ENCODE results near the gene RGS16. TPM values are rescaled to one million over a fixed set of nuclear protein-coding genes. Genes with fewer than 3 reads are reported as not detected.

Gene RGS16
- total RNA-seq, 1 donor from 2014 or later, result 1.6 TPM

- peak; percentile 66 for FAIRE-seq
Measured at GRCh38 chr1:182587093-182587492, 17.1 kb downstream of the RGS16 start.

GRCh38 chr1:182586380-182586779, 17.8 kb downstream of the RGS16 start:
- DNase-seq (ENCODE audit: low spot score in 2 of 2) (no peak), FAIRE-seq (no peak)

More at GRCh38 chr1:182587093-182587492, 17.1 kb downstream of the RGS16 start:
- no peak for DNase-seq (ENCODE audit: low spot score in 2 of 2)

GRCh38 chr1:182584746-182585145, 19.4 kb downstream of the RGS16 start:
- DNase-seq (ENCODE audit: low spot score in 2 of 2), result no peak
- FAIRE-seq, result no peak

GRCh38 chr1:182580736-182581135, 23.5 kb downstream of the RGS16 start:
- FAIRE-seq (no peak), DNase-seq (ENCODE audit: low spot score in 2 of 2) (no peak)

- DNase-seq (ENCODE audit: low spot score in 2 of 2) (no peak), FAIRE-seq (no peak)
Measured at GRCh38 chr1:182575540-182576149, 28.5 kb downstream of the RGS16 start.

- DNase-seq (ENCODE audit: low spot score in 2 of 2), result no peak
- no peak for FAIRE-seq
Measured at GRCh38 chr1:182574156-182574555, 30.0 kb downstream of the RGS16 start.

- DNase-seq (ENCODE audit: low spot score in 2 of 2) (no peak), FAIRE-seq (no peak)
Measured at GRCh38 chr1:182570611-182570970, 33.6 kb downstream of the RGS16 start.

- no peak for FAIRE-seq
Measured at GRCh38 chr1:182569939-182570610, 34.1 kb downstream of the RGS16 start.

GRCh38 chr1:182568647-182569284, 35.4 kb downstream of the RGS16 start:
- FAIRE-seq, result no peak
- DNase-seq (ENCODE audit: low spot score in 2 of 2), result no peak

More at GRCh38 chr1:182569939-182570610, 34.1 kb downstream of the RGS16 start:
- no peak for DNase-seq (ENCODE audit: low spot score in 2 of 2)

- no peak for FAIRE-seq
- DNase-seq (ENCODE audit: low spot score in 2 of 2), result no peak
Measured at GRCh38 chr1:182567629-182568028, 36.6 kb downstream of the RGS16 start.

GRCh38 chr1:182565537-182565936, 38.7 kb downstream of the RGS16 start:
- no peak for FAIRE-seq
- DNase-seq (ENCODE audit: low spot score in 2 of 2), result no peak

- FAIRE-seq (no peak), DNase-seq (ENCODE audit: low spot score in 2 of 2) (no peak)
Measured at GRCh38 chr1:182564406-182565004, 39.7 kb downstream of the RGS16 start.

GRCh38 chr1:182563095-182563494, 41.1 kb downstream of the RGS16 start:
- FAIRE-seq (no peak), DNase-seq (ENCODE audit: low spot score in 2 of 2) (no peak)

- FAIRE-seq, result no peak
Measured at GRCh38 chr1:182561456-182561855, 42.7 kb downstream of the RGS16 start.

GRCh38 chr1:182560392-182560984, 43.7 kb downstream of the RGS16 start:
- no peak for DNase-seq (ENCODE audit: low spot score in 2 of 2)
- no peak for FAIRE-seq

More at GRCh38 chr1:182561456-182561855, 42.7 kb downstream of the RGS16 start:
- DNase-seq (ENCODE audit: low spot score in 2 of 2), result no peak

GRCh38 chr1:182556279-182556678, 47.9 kb downstream of the RGS16 start:
- DNase-seq (ENCODE audit: low spot score in 2 of 2), result no peak
- FAIRE-seq, result no peak

- DNase-seq (ENCODE audit: low spot score in 2 of 2), result no peak
- no peak for FAIRE-seq
Measured at GRCh38 chr1:182555493-182555892, 48.7 kb downstream of the RGS16 start.

GRCh38 chr1:182552527-182552926, 51.7 kb downstream of the RGS16 start:
- no peak for FAIRE-seq
- DNase-seq (ENCODE audit: low spot score in 2 of 2), result no peak

- DNase-seq (ENCODE audit: low spot score in 2 of 2) (no peak), FAIRE-seq (no peak)
Measured at GRCh38 chr1:182549811-182550210, 54.4 kb downstream of the RGS16 start.

- no peak for FAIRE-seq
- DNase-seq (ENCODE audit: low spot score in 2 of 2), result no peak
Measured at GRCh38 chr1:182549346-182549745, 54.8 kb downstream of the RGS16 start.
